GM18502 (cell line): ENCODE data around the gene RALGPS2.
A peak's percentile ranks its signal among the peaks of the same experiment; 100 is the strongest.
"Not testable (repeated sequence)": the region's sequence is repeated elsewhere in the genome, so short reads cannot be mapped to it uniquely, and the experiment has no call there.

Experiments
- ATAC-seq: cut with Tn5 transposase; IDR thresholded peaks from one replicate; pipeline ENCODE4 v1.9.1; 2021; ENCODE audit warnings: mild to moderate bottlenecking; ENCODE audit not compliant: unreplicated experiment, poor library complexity

RALGPS2 gene

DNA sequence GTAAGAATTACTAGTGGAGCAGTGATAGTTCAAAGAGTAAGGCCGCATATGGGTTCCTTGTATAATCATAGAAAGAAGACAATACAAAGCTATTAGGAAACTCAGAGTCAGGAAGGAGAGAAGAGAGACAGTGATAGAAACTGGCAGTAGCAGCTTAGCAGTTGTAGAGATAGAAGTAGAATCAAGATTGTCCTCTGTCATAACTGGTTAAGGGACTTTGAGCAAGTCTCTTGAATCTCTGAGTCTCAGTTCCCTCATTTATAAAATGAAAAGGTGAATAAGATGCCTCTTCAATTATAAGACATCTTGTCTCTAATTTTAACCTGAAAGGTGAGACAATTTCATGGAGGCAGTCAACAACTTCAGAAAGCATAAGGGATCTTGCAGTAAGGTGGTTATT, 6.5 kb upstream of the RALGPS2 start:
- ATAC-seq = no peak

GRCh38 chr1:178723546-178723945, 1.5 kb upstream of the RALGPS2 start:
- no peak for ATAC-seq

GRCh38 chr1:178724376-178724727, 692 bp upstream of the RALGPS2 start:
- no peak for ATAC-seq

GRCh38 chr1:178725466-178726086, 532 bp downstream of the RALGPS2 start:
- peak; percentile 51 for ATAC-seq

GRCh38 chr1:178726087-178726517, 1.1 kb downstream of the RALGPS2 start:
- ATAC-seq = peak; percentile 65

DNA sequence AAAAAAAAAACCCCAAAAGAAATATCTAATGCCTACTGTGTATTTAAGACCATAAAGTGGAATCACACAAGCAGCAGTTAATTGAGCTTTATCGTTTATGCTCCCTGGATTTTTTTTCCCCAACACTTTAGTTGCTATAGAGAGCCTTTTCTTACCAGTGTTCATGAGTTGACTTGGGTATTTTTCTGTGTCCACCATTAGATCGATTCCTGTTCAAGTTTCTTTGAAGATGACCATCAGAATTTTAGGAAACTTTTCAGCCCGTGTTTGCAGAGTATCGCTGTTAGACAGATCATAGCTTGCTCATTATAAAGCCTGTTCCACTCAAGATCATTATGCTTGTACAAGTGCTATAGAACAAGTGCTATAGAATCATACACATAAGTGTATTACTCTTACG, 1.5 kb downstream of the RALGPS2 start:
- ATAC-seq = no peak

GRCh38 chr1:178727014-178727895, 2.2 kb downstream of the RALGPS2 start:
- no peak for ATAC-seq

DNA sequence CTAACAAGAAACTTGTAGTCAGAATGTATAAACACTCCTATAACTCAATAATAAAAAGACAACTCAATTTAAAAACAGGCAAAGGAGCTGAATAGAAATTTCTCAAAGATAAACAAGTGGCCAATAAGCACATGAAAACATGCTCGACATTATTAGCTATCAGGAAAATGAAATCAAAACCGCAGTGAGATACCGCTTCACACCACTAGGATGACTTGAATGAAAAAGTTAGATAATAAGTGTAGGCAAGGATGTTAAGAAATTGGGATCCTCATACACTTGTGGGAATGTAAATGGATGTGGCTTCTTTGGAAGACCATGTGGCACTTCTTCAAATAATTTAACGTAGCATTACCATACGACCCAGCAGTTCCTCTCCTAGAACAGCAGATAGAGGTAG, 8.9 kb downstream of the RALGPS2 start:
- ATAC-seq = no peak

- no peak for ATAC-seq
Measured at GRCh38 chr1:178738780-178739179, 13.7 kb downstream of the RALGPS2 start.

GRCh38 chr1:178739285-178740045, 14.4 kb downstream of the RALGPS2 start:
- ATAC-seq = no peak

GRCh38 chr1:178740491-178740890, 15.4 kb downstream of the RALGPS2 start:
- no peak for ATAC-seq

DNA sequence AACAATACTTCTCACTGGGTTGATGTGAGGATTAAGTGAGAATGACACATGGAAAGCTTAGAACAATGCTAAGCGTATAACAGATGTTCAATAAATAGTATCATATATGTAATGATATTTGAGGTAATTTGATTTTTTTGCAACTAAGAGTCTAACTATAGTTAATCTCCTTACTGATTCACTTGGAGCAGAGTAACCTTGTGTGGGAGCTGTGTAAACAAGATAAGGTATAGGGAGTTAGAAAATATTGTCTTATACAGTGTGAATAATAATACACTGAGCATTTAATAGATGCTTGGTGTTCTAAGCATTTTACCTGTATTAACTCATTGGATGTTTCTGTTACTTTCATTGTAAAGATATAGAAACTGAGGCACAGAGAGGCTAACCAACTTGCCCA, 15.9 kb downstream of the RALGPS2 start:
- ATAC-seq = no peak

GRCh38 chr1:178743801-178744200, 18.8 kb downstream of the RALGPS2 start:
- no peak for ATAC-seq

- ATAC-seq = no peak
Measured at GRCh38 chr1:178745260-178745659, 20.2 kb downstream of the RALGPS2 start.

DNA sequence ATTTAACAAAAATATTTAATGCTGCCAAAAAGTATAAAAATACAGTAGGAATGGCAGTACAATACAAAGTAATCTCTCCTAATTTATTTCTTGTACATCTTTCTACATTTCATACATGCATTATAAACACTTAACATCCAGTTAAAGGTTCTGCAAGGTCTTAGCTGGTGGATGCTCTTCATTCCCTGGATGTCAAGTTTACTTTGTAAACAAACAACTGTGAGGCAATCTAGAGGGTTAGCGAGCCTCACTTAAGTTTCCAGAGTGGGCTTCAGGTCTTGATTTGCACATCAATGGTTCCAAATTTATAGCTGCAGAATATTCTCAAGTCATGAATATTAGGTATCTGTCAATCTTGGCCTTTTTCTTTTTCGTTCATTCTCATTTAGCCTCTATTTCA, 21.3 kb downstream of the RALGPS2 start:
- ATAC-seq = no peak

GRCh38 chr1:178747361-178747760, 22.3 kb downstream of the RALGPS2 start:
- ATAC-seq = not testable (repeated sequence)

DNA sequence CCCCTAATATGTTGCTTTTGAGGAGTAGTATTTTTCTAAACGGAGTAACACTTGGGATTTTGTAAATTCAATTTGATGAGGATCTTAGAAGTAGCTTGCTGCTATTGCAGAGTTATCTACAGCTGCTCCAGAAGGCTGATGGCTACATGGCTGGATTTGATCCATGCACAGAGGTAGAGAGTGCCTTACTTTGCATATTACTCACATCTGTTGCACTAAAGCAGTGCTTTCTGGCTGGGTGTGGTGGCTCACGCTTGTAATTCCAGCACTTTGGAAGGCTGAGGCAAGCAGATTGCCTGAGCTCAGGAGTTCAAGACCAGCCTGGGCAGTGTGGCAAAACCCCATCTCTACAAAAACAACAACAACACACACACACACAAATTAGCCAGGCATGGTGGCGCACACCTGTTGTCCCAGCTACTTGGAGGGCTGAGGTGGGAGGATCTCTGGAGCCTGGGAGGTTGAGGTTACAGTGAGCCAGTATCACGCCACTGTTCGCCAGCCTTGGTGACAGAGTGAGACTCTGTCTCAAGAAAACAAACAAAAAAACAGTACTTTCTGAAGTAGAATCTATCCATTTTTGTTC, 24.6 kb downstream of the RALGPS2 start:
- ATAC-seq = no peak

GRCh38 chr1:178751046-178751445, 26.0 kb downstream of the RALGPS2 start:
- ATAC-seq = no peak

DNA sequence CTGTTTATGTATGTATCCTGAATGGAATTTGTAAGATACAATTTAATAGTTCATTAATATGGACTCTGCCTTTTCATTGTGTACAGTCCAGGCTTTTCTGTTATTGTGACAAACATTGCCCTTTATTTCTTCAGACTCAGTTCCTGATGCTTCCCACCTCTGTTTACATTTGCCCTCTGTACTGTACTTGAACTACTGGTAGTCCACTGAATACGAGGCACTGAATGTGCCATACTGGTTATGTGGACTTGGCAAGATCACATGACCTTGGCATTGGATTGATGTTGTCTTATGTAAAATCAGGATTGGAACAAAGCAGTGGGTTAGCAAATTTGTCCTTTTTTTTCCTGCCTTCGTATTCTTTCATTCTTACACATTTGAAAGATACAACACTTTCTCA, 27.8 kb downstream of the RALGPS2 start:
- no peak for ATAC-seq

DNA sequence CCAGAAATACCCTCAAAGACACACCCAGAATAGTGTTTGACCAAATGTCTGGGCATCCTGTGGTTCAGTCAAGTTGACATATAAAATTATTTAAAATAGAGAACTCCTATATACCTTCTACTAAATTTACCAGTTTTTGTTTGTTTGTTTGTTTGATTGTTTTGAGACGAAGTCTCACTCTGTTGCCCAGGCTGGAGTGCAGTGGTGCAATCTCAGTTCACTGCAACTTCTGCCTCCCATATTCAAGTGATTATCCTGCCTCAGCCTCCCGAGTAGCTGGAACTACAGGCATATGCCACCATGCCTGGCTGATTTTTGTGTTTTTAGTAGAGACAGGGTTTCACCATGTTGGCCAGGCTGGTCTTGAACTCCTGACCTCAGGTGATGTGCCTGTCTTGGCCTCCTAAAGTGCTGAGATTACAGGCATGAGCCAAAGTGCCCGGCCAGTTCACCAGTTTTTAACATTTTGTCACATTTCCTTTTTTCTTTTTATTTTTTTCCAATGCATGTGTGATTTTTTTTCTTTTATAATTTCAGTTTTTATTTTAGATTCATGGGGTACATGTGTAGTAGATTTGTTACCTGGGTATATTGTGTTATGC, 29.7 kb downstream of the RALGPS2 start:
- not testable (repeated sequence) for ATAC-seq
